ENCODE measurements around the gene TADA3.
A peak's percentile ranks its signal among the peaks of the same experiment; 100 is the strongest.

TADA3 gene

GRCh38 chr3:9809615-9810432 lies 17.6 kb upstream of the TADA3 start, which contains the start of gene TTLL3:
TSS of gene TTLL3 (plus strand) at chr3:9810262. CDS start at chr3:9810662, 400 bp downstream.
- peak; percentile 68 for DNase-seq

- DNase-seq = peak; percentile 22
Measured at GRCh38 chr3:9809239-9809614, 17.0 kb upstream of the TADA3 start.

- peak; percentile 82 for DNase-seq
Measured at GRCh38 chr3:9808345-9809037, 16.2 kb upstream of the TADA3 start.

DNA sequence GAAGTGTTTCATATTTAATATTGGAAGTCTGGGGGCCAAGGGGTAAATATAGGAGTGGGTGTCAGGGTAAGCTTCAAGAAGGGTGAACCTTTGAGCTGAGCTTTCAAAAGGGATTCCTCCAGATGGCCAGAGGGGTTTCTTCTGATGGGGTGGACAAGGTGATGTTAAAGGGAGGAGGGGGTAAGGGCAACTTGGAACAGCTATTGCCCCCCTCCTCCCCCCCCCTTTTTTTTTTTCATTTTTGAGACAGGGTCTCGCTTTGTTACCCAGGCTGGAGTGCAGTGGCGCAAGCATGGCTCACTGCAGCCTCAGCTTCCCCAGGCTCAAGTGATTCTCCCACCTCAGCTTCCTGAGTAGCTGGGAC lies 15.7 kb upstream of the TADA3 start:
- DNase-seq = no peak

DNA sequence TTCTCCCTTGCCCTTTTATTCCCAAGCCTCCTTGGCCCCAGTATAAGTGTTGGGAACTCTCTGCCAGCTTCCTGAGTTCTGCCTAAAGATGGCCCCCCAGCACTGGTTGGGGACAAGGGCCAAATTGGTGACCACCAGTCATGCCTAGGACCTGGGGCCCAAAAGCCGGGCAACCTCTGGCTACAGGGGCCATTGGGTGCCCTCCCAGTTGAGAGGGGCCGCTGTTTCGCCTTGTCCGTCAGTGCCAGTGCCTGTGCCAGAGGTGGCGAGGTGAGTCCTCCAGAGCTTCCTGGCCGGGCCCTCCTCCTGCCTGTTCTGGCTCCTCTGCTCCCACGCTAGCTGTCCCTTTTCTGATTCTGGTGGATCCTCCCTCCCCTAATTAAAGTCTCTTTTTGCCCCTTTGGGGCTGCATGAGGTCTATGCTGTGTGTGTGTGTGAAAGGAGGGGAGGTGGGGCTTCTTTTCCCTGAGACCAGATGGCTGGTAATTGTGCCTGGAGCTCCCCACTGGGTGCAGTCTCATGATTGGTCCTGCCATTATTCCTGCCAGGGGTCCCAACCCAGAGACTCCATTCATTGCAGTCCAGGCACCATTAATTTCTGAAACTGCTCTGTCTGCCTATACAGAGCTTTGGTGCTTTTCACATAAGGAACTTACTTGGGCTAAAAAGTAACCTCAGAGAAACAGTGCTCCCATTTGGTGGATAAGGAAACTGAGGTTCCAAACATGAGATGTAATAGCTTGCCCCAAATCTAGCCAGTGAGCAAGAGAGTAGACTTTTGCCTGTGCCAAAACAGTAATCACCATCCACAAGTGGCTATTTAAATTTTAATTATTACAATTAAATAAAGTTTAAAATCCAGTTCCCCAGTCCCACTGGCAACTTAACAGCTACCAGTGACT lies 14.7 kb upstream of the TADA3 start:
- no peak for DNase-seq

GRCh38 chr3:9806137-9806536 lies 13.9 kb upstream of the TADA3 start:
- no peak for DNase-seq

DNA sequence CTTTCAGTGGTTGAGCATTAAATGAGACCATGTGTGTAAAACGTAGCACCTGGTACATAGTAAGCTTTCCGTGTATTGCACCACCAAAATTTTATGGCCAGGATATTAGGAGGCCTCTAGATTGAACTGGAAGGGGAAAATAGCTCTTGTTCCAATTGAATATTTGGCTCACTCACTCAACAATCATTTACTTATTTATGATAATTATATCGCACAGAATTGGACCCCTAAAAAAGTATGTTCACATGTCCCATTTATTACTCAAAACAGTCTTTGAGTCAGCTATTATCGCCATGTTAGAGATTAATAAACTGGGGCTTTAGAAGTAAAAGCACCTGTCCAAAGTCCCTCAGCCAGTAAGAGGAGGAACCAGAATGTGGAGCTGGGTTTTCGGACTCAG lies 12.7 kb upstream of the TADA3 start:
- no peak for DNase-seq

- DNase-seq = no peak
Measured at GRCh38 chr3:9803494-9803893, 11.2 kb upstream of the TADA3 start.

- no peak for DNase-seq
Measured at GRCh38 chr3:9800529-9800928, 8.3 kb upstream of the TADA3 start.

DNA sequence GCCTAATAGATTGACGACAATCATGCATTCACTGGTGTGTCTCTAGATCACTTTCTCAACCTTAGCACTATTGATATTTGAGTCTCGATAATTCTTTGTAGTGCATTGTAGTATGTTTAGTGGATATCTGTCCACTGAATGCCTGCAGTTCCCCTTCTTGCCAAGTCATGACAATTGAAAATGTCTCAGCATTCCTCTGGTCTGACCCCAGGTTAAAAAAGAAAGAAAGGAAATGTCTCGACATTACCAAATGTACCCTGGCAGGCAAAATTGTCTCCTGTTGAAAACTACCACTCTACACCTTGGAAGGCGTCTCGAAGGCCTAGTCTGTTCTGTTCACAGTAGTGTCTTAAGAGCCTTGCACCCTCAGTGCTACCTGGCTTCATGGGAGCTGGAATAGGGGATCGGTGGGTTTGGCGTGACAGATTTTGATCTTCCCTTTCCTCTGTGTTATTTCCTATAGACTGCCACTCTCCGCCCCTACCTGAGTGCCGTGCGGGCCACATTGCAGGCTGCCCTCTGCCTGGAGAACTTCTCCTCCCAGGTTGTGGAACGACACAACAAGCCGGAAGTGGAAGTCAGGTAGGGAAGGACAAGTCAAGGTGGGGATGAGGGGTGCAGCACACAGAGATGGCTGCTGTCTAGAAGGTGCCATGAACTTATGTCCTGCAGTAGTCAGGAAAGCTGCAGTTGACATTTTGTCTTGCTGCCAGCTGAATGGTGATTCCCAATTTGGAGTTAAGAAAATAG lies 5.1 kb upstream of the TADA3 start:
- no peak for DNase-seq

- no peak for DNase-seq
Measured at GRCh38 chr3:9795207-9795606, 2.9 kb upstream of the TADA3 start.

GRCh38 chr3:9794400-9794799 lies 2.1 kb upstream of the TADA3 start:
- no peak for DNase-seq

- peak; percentile 71 for DNase-seq
Measured at GRCh38 chr3:9793161-9793781, 998 bp upstream of the TADA3 start.

GRCh38 chr3:9791790-9792404 lies 376 bp downstream of the TADA3 start:
- no peak for DNase-seq

DNA sequence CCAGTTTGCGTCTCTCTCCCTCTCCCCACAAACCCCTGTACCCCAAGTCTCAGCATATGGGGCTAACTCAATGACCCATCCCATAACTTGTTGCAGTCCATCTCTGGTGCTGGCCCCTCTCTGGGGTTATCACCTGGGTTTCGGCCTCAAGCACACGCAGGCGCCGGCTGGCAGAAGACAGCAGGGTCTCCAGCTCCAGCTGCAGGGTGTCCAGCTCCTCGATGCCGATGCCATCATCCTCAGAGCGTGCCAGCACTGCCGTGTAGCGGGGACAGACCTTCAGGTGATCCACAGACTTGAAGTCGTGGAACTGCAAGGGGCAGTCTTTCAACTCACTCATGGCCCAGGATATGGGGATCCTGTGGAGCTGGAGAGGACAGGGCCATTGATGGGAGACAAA lies 1.1 kb downstream of the TADA3 start:
- no peak for DNase-seq

DNA sequence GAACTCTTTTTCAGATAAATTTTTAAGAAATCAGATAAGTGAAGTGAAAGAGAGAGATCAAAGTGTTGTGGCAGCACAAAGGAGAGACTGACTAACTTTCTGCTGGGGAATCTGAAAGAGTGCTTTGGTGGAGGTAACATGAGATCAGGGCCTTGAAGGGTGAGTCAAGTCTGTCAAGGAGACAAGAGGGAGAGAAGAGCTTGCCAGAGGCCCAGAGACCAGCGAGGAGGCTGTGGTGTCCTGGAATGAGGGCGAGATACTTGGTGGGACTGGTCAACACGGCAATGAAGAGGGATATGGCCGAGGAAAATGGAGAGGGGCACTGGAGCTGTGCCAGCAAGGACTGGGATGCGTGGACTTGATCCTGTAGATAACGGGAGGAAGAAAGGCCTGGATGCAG lies 4.6 kb downstream of the TADA3 start:
- no peak for DNase-seq

DNA sequence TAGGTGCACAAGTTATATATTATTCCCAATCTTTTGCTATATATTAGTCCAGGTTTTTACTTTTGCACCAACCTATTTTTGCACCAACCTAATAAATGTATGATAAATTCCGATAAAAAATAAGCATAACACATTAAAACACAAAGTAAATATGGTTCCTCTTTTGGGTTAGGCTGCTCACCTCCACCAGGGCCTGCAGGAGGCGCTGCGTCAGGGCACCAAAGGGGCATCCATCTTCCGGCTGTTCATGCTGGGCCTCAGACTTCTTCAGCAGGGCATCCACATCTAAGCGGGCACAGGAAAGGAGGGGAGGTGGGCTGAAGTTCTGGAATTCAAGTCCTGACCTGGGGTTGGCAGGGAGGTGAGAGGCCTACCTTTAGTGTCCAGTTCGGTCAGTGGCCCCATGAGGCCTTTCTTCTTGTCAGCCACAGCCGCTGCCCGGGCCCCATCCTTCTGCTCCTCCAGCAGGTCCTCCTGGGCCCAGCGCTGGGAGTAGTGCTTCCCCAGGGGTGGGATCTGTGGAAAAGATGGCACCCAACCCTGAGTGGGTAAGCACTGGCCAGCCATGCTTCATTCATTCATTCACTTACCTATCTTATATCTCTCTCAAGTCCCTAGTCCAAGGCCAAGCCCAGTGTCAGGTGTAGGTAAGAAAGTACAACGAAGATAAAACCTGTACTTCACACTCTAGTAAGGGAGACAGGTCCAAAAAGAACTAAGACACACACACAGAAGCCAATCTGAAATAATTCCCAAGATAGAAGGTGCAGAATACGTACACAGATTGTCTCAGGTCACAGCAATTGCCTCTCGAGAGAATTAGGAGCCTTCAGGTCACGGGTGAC lies 5.2 kb downstream of the TADA3 start:
- peak; percentile 31 for DNase-seq

DNA sequence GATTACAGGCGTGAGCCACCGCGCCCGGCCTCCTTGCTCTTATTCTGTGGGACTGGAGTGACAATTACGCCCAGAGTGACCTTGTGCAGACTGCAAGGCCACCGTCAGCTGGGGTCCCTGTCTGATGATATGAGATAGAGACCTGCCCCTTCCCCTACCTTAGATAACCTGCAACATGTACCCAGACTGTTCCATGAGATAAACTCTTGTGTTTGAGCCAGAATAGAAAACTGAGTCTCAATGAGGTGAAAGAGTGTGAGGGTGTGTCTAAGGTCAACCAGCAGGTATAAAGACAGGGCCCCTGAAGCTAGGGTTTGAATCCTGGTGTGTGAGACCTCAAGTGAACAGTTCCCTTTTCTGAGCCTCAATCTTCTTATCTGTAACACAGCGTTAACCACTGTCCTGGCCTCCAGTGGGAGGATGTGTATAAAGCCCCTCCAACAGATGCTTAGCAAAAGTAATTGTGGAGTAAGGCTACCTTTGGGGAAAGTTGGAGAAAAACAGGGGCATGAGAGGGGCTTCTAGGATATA lies 6.0 kb downstream of the TADA3 start:
- peak; percentile 51 for DNase-seq

DNA sequence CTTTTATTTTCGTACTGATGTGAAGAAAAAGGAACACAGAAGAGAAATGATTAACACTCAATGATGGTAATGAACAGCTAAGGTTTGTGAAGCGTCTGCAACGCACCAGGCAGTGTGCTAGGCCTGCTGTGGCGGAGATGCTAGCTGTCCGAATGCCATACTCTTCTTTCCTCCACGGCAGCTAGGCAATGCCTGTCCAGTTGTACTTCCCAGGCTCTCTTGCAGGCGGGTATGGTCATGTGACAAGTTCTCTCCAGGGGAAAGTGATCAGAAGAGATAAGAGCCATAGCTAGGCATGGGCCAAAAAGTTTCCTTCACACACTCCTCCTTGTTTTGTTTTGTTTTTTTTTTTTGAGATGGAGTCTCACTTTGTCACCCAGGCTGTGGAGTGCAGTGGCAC lies 6.7 kb downstream of the TADA3 start:
- DNase-seq = peak; percentile 66

GRCh38 chr3:9784965-9785364 lies 7.3 kb downstream of the TADA3 start:
- DNase-seq = no peak

DNA sequence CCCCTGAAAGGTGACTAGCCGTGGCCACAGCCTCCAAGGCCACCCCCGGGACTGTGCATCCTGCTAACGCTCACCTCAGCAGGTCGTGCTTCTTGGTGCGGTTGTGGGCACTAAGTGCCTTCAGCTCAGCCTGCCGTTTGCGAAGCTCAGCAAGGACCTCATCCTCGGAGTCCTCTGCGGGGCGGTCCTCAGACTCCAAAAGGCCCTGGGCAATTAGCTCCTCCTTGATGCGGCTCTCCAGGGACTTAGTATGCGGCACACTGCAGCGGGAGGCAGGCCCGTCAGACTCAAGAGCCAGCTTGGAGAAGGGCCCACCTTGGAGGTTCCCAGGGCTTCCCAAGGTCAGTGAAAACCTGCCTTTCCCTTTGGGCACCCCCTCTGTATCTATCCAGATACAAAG lies 8.3 kb downstream of the TADA3 start:
- no peak for DNase-seq

Data from hematopoietic multipotent progenitor cell treated with erythropoietin and hydrocortisone succinate and interleukin-3 and kit ligand, for 8 days (in vitro differentiated cells).